DLD1 (cell line): ENCODE results near the gene SPEM1.

Experiments used
- in situ Hi-C: cut with HindIII; loops from 2 replicates; pipeline ENCODE4 v1.10.0; 2017; ENCODE audit warnings: low sequenced_read_pairs

SPEM1 gene

GRCh38 chr17:7439462-7440112 is 19.5 kb downstream of the SPEM1 start, which contains the start of gene FGF11:
Gene FGF11 (plus strand): TSS chr17:7439512. CDS start chr17:7439621, 109 bp downstream.
- in situ Hi-C loops: no loop called here

- in situ Hi-C loops: no loop called here
Observed at GRCh38 chr17:7440113-7440833, 20.1 kb downstream of the SPEM1 start.

GRCh38 chr17:7440834-7441195 is 20.7 kb downstream of the SPEM1 start:
- in situ Hi-C loops: no loop called here

- in situ Hi-C loops: no loop called here
Observed at GRCh38 chr17:7441266-7441665, 21.1 kb downstream of the SPEM1 start.

- in situ Hi-C loops: no loop called here
Observed at GRCh38 chr17:7442142-7442541, 22.0 kb downstream of the SPEM1 start.

- in situ Hi-C loops: no loop called here
Observed at GRCh38 chr17:7443499-7444485, 23.7 kb downstream of the SPEM1 start.

- in situ Hi-C loops: no loop called here
Observed at GRCh38 chr17:7444682-7445618, 24.8 kb downstream of the SPEM1 start, which contains the start of gene CHRNB1. Gene CHRNB1 (plus strand): TSS chr17:7445061. CDS start chr17:7445128, 67 bp downstream.

GRCh38 chr17:7445619-7445968 is 25.5 kb downstream of the SPEM1 start:
- in situ Hi-C loops: no loop called here

GRCh38 chr17:7448461-7448860 is 28.3 kb downstream of the SPEM1 start:
- in situ Hi-C loops: no loop called here

GRCh38 chr17:7459961-7460545 is 39.9 kb downstream of the SPEM1 start:
- in situ Hi-C loops: no loop called here

- in situ Hi-C loops: no loop called here
Observed at GRCh38 chr17:7460850-7461660, 40.9 kb downstream of the SPEM1 start.

GRCh38 chr17:7462474-7463371 is 42.6 kb downstream of the SPEM1 start:
- in situ Hi-C loops: no loop called here

- in situ Hi-C loops: no loop called here
Observed at GRCh38 chr17:7463372-7463846, 43.3 kb downstream of the SPEM1 start.

GRCh38 chr17:7464081-7464480 is 44.0 kb downstream of the SPEM1 start:
- in situ Hi-C loops: no loop called here

- in situ Hi-C loops: no loop called here
Observed at GRCh38 chr17:7465597-7466275, 45.6 kb downstream of the SPEM1 start.

- in situ Hi-C loops: no loop called here
Observed at GRCh38 chr17:7466318-7466638, 46.2 kb downstream of the SPEM1 start.

GRCh38 chr17:7466639-7467341 is 46.7 kb downstream of the SPEM1 start:
- in situ Hi-C loops: no loop called here
